Erythroblast (primary cell): ENCODE data around the gene GNAO1.

Experiments used
- GATA1 ChIP-seq: IDR thresholded peaks from 2 replicates; pipeline ENCODE4 v1.6.1; 2011; ENCODE audit warnings: low read depth, mild to moderate bottlenecking, control low read depth, low read length, moderate library complexity
- POLR2A ChIP-seq: IDR thresholded peaks from 2 replicates; pipeline ENCODE4 v1.6.1; 2011; ENCODE audit warnings: mild to moderate bottlenecking, low read length

GRCh38 chr16:56192635-56192945, 1.3 kb downstream of the GNAO1 start:
- TF ChIP-seq POLR2A = no peak
- TF ChIP-seq GATA1 = no peak
